SK-N-SH treated with all-trans-retinoic acid at 6 μM for 48 hours (cell line): Measurements from ENCODE around the gene RNF224.

Source experiments
- ATAC-seq: fragments of 200-7000 bp; cut with Tn5 transposase; 3 replicates; pipeline ENCODE4 v1.9.1; 2020; ENCODE audit warnings: mild to moderate bottlenecking, moderate library complexity
- ARNTL ChIP-seq: fragments of 450-650 bp; formaldehyde crosslinking; IDR thresholded peaks from 2 replicates; pipeline ENCODE4 v1.5.0; 2020; ENCODE audit warnings: low read depth, mild to moderate bottlenecking, moderate library complexity, borderline replicate concordance
- BACH2 ChIP-seq: fragments of 250-450 bp; sonication (Bioruptor Pico); IDR thresholded peaks from 2 replicates; pipeline ENCODE4 v1.9.0; 2021; ENCODE audit warnings: mild to moderate bottlenecking, borderline replicate concordance
- CSDC2 ChIP-seq: fragments of 250-450 bp; sonication (Bioruptor Pico); IDR thresholded peaks from 2 replicates; pipeline ENCODE4 v1.5.0; 2020; ENCODE audit warnings: mild to moderate bottlenecking, moderate library complexity
- ESRRG ChIP-seq: fragments of 250-450 bp; sonication (Bioruptor Pico); IDR thresholded peaks from 2 replicates; pipeline ENCODE4 v1.6.1; 2021; ENCODE audit warnings: mild to moderate bottlenecking
- GLIS3 ChIP-seq: fragments of 250-450 bp; sonication (Bioruptor Pico); IDR thresholded peaks from 2 replicates; pipeline ENCODE4 v1.5.0; 2020; ENCODE audit warnings: mild to moderate bottlenecking, moderate library complexity
- ISL1 ChIP-seq: fragments of 250-450 bp; sonication (Bioruptor Pico); IDR thresholded peaks from 2 replicates; pipeline ENCODE4 v2.1.2; 2022; ENCODE audit warnings: mild to moderate bottlenecking, moderate library complexity
- OSR1 ChIP-seq: fragments of 250-450 bp; sonication (Bioruptor Pico); IDR thresholded peaks from 2 replicates; pipeline ENCODE4 v1.8.0; 2022; ENCODE audit warnings: moderate library complexity, mild to moderate bottlenecking, inconsistent platforms
- PATZ1 ChIP-seq: fragments of 250-450 bp; sonication (Bioruptor Pico); IDR thresholded peaks from 2 replicates; pipeline ENCODE4 v1.8.0; 2020; ENCODE audit warnings: mild to moderate bottlenecking, moderate library complexity, borderline replicate concordance
- RARB ChIP-seq: fragments of 250-450 bp; sonication (Bioruptor Pico); IDR thresholded peaks from 2 replicates; pipeline ENCODE4 v1.8.0; 2021; ENCODE audit warnings: mild to moderate bottlenecking, moderate library complexity
- SNAI2 ChIP-seq: fragments of 250-450 bp; sonication (Bioruptor Pico); IDR thresholded peaks from 2 replicates; pipeline ENCODE4 v1.5.0; 2020; ENCODE audit warnings: mild to moderate bottlenecking, moderate library complexity
- TCF4 ChIP-seq: fragments of 250-450 bp; sonication (Bioruptor Pico); IDR thresholded peaks from 2 replicates; pipeline ENCODE4 v1.8.0; 2021; ENCODE audit warnings: mild to moderate bottlenecking, moderate library complexity, borderline replicate concordance
- TOX ChIP-seq: fragments of 250-450 bp; sonication (Bioruptor Pico); IDR thresholded peaks from 2 replicates; pipeline ENCODE4 v1.8.0; 2021; ENCODE audit warnings: mild to moderate bottlenecking, moderate library complexity, borderline replicate concordance
- ZC3H10 ChIP-seq: fragments of 250-450 bp; sonication (Bioruptor Pico); IDR thresholded peaks from 2 replicates; pipeline ENCODE4 v1.5.1; 2021; ENCODE audit warnings: mild to moderate bottlenecking, moderate library complexity
- ZFP3 ChIP-seq: fragments of 250-450 bp; sonication (Bioruptor Pico); IDR thresholded peaks from 2 replicates; pipeline ENCODE4 v1.5.0; 2020; ENCODE audit warnings: mild to moderate bottlenecking, moderate library complexity
- ZFP30 ChIP-seq: fragments of 450-650 bp; formaldehyde crosslinking; IDR thresholded peaks from 2 replicates; pipeline ENCODE4 v1.5.0; 2022; ENCODE audit warnings: mild to moderate bottlenecking, moderate library complexity
- ZNF565 ChIP-seq: fragments of 450-650 bp; formaldehyde crosslinking; conservative IDR thresholded peaks from 2 replicates; pipeline ENCODE4 v1.5.0; 2020; ENCODE audit warnings: low read depth, mild to moderate bottlenecking, moderate library complexity
- ZNF70 ChIP-seq: fragments of 450-650 bp; formaldehyde crosslinking; IDR thresholded peaks from 2 replicates; pipeline ENCODE4 v1.5.0; 2020; ENCODE audit warnings: mild to moderate bottlenecking, moderate library complexity
- TF ChIP-seq, protein P1 (sequence below): fragments of 250-450 bp; sonication (Bioruptor Pico); IDR thresholded peaks from 2 replicates; pipeline ENCODE4 v1.5.0; 2020; ENCODE audit warnings: mild to moderate bottlenecking, moderate library complexity
- TF ChIP-seq, protein P2 (sequence below): fragments of 250-450 bp; sonication (Bioruptor Pico); IDR thresholded peaks from 2 replicates; pipeline ENCODE4 v1.5.1; 2020; ENCODE audit warnings: low read depth, mild to moderate bottlenecking, moderate library complexity
- TF ChIP-seq, protein P3 (sequence below): fragments of 250-450 bp; sonication (Bioruptor Pico); IDR thresholded peaks from 2 replicates; pipeline ENCODE4 v1.5.1; 2021; ENCODE audit warnings: mild to moderate bottlenecking, moderate library complexity
- TF ChIP-seq, protein P4 (sequence below): fragments of 250-450 bp; sonication (Bioruptor Pico); IDR thresholded peaks from 2 replicates; pipeline ENCODE4 v1.8.0; 2021; ENCODE audit warnings: low read depth, mild to moderate bottlenecking, moderate library complexity, borderline replicate concordance

Gene RNF224

DNA sequence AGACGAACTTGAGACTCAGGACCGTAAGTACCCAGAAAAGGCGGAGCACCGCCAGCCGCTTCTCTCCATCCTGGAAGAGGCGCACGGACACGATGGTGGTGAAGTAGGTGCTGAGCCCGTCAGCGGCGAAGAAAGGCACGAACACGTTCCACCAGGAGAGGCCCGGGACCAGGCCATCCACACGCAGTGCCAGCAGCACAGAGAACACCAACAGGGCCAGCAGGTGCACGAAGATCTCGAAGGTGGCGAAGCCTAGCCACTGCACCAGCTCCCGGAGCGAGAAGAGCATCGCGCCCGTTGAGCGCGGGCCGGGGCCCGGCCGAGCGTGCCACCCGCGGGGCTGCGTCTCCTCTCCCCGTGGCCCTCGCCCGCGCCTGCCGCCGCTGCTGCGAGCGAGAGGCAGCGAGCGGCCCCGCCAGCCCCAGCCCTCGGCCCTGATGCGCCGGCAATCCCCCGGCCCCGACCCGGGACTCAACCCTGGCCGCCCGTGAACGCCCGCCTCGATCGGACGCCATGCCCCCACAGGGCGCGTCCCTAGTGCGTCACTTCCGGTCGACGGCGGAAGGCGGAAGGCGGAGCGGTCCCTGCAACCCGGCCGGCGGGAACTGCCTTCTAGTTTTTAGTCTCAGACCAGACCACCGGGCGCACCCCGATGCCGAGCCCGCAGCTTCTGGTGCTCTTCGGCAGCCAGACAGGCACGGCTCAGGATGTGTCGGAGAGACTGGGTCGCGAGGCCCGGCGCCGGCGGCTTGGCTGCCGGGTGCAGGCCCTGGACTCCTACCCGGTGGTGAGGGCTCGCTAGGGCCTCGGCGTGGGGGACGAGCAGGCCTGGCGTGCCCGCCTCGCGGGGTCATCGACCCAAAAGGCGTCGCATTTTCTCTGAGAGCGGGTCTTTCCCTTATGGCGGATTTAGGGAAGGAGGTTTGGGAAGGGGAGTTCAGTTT is 21.9 kb upstream of the RNF224 start, which contains the start of the genes NDOR1 and TMEM203:
Gene NDOR1 (plus strand): TSS at position 575 of the 944 bp plus-strand sequence. CDS start 78 bp downstream, at position 653.
Gene TMEM203 (minus strand): TSS at position 523 of the 944 bp plus-strand sequence. CDS start 234 bp downstream, at position 289.
- ATAC-seq: peak; percentile 53
- 0 out of 2 replicates have a peak, but pooled peaks have one; percentile 32 for TF ChIP-seq ZFP3 (CRISPR knock-in tag)
- TF ChIP-seq, protein P1, sequence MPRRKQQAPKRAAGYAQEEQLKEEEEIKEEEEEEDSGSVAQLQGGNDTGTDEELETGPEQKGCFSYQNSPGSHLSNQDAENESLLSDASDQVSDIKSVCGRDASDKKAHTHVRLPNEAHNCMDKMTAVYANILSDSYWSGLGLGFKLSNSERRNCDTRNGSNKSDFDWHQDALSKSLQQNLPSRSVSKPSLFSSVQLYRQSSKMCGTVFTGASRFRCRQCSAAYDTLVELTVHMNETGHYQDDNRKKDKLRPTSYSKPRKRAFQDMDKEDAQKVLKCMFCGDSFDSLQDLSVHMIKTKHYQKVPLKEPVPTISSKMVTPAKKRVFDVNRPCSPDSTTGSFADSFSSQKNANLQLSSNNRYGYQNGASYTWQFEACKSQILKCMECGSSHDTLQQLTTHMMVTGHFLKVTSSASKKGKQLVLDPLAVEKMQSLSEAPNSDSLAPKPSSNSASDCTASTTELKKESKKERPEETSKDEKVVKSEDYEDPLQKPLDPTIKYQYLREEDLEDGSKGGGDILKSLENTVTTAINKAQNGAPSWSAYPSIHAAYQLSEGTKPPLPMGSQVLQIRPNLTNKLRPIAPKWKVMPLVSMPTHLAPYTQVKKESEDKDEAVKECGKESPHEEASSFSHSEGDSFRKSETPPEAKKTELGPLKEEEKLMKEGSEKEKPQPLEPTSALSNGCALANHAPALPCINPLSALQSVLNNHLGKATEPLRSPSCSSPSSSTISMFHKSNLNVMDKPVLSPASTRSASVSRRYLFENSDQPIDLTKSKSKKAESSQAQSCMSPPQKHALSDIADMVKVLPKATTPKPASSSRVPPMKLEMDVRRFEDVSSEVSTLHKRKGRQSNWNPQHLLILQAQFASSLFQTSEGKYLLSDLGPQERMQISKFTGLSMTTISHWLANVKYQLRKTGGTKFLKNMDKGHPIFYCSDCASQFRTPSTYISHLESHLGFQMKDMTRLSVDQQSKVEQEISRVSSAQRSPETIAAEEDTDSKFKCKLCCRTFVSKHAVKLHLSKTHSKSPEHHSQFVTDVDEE (CRISPR knock-in tag): no peak

DNA sequence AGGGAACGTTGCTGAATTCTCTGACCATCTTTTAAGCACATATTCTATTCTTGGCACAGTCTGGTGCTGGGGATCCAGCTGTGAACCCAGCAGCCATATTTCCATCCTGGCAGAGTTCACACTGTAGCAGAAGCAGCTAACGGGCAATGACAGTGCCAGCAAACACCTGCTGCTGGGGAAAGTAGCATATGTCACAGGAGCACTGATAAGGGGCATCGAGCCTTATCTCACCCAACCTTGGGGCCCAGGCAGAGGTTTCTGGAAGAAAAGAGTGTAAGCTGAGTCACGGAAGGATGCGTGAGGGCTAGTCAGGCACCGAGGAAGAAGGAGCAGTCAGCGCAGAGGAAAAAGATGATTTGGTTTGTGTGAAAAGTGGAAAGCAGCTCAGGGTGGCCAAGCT is 20.7 kb upstream of the RNF224 start:
- TF ChIP-seq ZC3H10 (CRISPR knock-in tag) (no peak), CSDC2 (no peak), ZFP30 (CRISPR knock-in tag) (no peak), PATZ1 (CRISPR knock-in tag) (no peak), ZFP3 (CRISPR knock-in tag) (no peak), SNAI2 (CRISPR knock-in tag) (no peak), ESRRG (no peak), ISL1 (CRISPR knock-in tag) (no peak), ZNF565 (no peak), TCF4 (CRISPR knock-in tag) (no peak), BACH2 (CRISPR knock-in tag) (no peak), ARNTL (CRISPR knock-in tag) (no peak), RARB (CRISPR knock-in tag) (no peak), OSR1 (CRISPR knock-in tag) (no peak), TOX (no peak), ZNF70 (CRISPR knock-in tag) (no peak)
- TF ChIP-seq, protein P2, sequence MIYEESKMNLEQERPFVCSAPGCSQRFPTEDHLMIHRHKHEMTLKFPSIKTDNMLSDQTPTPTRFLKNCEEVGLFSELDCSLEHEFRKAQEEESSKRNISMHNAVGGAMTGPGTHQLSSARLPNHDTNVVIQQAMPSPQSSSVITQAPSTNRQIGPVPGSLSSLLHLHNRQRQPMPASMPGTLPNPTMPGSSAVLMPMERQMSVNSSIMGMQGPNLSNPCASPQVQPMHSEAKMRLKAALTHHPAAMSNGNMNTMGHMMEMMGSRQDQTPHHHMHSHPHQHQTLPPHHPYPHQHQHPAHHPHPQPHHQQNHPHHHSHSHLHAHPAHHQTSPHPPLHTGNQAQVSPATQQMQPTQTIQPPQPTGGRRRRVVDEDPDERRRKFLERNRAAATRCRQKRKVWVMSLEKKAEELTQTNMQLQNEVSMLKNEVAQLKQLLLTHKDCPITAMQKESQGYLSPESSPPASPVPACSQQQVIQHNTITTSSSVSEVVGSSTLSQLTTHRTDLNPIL (CRISPR knock-in tag): no peak
- TF ChIP-seq, protein P3, sequence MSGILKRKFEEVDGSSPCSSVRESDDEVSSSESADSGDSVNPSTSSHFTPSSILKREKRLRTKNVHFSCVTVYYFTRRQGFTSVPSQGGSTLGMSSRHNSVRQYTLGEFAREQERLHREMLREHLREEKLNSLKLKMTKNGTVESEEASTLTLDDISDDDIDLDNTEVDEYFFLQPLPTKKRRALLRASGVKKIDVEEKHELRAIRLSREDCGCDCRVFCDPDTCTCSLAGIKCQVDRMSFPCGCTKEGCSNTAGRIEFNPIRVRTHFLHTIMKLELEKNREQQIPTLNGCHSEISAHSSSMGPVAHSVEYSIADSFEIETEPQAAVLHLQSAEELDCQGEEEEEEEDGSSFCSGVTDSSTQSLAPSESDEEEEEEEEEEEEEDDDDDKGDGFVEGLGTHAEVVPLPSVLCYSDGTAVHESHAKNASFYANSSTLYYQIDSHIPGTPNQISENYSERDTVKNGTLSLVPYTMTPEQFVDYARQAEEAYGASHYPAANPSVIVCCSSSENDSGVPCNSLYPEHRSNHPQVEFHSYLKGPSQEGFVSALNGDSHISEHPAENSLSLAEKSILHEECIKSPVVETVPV (CRISPR knock-in tag): no peak
- TF ChIP-seq, protein P4, sequence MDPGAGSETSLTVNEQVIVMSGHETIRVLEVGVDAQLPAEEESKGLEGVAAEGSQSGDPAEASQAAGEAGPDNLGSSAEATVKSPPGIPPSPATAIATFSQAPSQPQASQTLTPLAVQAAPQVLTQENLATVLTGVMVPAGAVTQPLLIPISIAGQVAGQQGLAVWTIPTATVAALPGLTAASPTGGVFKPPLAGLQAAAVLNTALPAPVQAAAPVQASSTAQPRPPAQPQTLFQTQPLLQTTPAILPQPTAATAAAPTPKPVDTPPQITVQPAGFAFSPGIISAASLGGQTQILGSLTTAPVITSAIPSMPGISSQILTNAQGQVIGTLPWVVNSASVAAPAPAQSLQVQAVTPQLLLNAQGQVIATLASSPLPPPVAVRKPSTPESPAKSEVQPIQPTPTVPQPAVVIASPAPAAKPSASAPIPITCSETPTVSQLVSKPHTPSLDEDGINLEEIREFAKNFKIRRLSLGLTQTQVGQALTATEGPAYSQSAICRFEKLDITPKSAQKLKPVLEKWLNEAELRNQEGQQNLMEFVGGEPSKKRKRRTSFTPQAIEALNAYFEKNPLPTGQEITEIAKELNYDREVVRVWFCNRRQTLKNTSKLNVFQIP (CRISPR knock-in tag): no peak
- no peak for ATAC-seq

- ATAC-seq: no peak
- TF ChIP-seq GLIS3 (no peak), BACH2 (CRISPR knock-in tag) (no peak), ZNF565 (no peak), ZFP3 (CRISPR knock-in tag) (no peak), ZFP30 (CRISPR knock-in tag) (no peak), TCF4 (CRISPR knock-in tag) (no peak), TOX (no peak), RARB (CRISPR knock-in tag) (no peak), ISL1 (CRISPR knock-in tag) (no peak)
Observed at GRCh38 chr9:137211532-137211931, 15.8 kb upstream of the RNF224 start.
